ENCODE measurements around the gene OR1L1.

OR1L1 gene, protein sequence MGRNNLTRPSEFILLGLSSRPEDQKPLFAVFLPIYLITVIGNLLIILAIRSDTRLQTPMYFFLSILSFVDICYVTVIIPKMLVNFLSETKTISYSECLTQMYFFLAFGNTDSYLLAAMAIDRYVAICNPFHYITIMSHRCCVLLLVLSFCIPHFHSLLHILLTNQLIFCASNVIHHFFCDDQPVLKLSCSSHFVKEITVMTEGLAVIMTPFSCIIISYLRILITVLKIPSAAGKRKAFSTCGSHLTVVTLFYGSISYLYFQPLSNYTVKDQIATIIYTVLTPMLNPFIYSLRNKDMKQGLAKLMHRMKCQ

DNA sequence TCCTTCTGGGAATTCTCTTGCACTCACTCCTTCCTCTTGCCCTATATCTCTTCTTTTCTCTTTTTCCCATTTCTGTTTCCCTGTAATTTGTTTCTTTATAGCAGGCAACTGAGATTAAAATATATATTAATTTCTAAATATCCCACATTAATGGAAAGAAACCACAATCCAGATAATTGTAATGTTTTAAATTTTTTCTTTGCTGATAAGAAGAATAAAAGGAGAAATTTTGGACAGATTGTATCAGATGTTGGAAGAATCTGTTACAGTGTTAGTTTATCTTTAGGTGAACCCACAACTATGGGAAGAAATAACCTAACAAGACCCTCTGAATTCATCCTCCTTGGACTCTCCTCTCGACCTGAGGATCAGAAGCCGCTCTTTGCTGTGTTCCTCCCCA, at the start of gene OR1L1:
OR1L1 (plus strand) TSS at position 301 of the 400 bp plus-strand sequence; CDS start at position 301, 0 bp downstream.
- no peak for DNase-seq

DNA sequence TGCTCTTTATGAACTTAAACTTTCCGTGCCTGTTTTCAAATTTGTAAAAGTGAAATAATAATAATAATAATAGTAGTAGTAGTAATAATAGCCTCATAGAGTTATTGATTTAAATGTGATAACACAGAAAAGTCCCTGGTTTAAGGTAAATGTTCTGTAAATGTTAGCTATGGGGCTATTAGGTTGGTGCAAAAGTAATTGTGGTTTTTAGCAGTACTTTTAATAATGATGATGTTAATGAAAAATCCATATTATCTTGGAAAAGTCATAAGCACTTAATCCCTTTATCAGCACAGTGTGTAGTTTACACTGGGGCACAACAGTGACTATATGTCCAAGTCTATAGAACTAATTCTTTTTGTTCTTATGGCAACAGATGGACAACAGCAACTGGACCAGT, 47.2 kb upstream of the OR1L1 start, which contains the start of gene OR1Q1:
OR1Q1 (plus strand) TSS at position 377 of the 400 bp plus-strand sequence; CDS start at position 377, 0 bp downstream.
- no peak for DNase-seq

DNA sequence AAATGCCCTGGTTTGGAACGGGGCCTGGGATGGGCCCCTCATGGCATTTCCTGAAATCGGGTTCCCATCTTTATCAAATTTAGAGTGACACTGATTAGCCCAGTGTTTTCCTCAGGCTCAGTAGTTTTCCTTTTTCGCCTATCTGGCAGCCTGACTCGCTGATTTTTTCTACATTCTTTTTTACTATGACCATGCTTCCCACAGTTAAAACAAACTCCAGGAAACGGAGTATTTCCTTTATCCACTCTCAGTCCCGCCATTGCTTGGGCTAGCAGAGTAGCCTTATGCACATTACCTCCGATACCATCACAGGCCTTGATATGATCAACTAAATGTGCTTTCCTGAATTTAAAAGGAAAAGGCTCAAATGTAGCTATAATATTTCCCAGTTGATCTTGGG, 41.5 kb upstream of the OR1L1 start:
- DNase-seq: no peak

DNA sequence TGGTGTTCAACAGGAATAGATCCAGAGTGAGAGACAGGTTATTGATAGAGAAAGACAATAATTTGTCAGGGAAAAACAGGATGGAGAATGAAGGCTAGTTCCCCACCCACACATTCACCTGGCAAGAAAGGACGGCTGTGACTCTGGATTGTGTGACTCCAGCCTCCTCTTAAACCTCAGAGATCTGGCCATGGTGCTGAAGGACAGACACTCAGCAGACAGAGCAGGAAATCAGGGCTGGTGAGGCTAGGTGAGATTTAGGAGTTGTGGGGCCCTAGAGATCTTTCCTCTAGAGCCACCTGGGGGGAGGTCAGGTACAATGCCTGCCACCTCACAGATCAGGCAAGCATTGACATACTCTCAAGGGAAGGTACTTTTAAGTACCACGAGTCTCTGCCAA, 19.3 kb upstream of the OR1L1 start:
- DNase-seq: no peak

DNA sequence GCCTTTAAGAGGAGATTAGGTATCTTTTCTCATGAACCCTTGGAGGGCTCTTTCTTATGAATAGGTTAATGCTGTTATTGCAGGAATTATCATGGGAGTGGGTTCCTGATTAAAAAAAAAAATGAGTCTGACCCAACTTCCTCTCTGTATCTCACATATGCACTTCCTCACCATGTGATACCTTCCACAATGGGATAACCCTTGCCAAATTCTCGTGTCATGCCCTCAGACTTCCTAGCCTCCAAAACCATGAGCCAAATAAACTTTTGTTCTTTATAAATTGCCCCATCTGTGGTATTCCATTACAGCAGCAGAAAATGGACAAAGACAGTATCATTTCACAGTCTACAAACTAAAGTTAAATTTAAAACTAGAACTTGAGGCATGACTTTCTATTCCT, 5.1 kb upstream of the OR1L1 start:
- DNase-seq: no peak

DNA sequence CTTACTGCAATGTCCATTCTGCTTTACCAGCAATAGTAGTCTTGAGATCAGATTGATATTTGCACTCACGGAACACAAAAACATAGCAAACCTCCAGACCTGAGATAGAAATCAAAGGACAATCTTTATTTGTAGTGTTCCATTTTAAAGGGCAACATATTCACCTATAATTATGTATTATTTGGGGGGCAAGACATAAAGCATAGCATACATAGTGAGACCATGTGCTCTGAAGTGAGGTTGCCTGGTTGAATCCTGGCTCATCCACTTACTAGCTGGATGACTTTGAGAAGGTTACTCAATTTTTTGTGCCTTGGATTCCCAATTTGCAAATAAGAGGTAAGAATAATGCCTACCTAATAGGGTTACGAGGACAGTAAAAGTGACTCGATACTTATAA, 4.0 kb upstream of the OR1L1 start, which contains the start of gene OR1B1:
OR1B1 (minus strand) TSS at position 101 of the 400 bp plus-strand sequence.
- DNase-seq: no peak

DNA sequence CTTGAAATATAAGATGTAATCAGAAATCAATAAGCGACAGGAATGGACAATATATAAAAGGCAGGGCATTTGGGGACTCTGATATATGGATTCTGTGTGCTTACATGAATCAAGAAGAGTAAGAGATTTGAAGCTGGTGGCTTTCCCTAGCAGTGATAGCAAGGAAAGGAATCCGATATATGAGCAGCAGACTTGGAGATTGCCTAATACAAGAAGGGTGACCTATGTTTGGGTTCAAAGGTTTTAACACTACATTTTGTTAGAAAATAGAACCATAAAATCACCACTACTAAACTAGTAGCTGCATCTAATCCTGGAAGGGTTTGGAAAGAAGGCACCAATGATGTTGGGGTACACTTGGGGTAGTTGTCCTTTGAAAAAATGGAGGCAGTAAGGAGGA, 11.0 kb downstream of the OR1L1 start:
- DNase-seq: no peak

DNA sequence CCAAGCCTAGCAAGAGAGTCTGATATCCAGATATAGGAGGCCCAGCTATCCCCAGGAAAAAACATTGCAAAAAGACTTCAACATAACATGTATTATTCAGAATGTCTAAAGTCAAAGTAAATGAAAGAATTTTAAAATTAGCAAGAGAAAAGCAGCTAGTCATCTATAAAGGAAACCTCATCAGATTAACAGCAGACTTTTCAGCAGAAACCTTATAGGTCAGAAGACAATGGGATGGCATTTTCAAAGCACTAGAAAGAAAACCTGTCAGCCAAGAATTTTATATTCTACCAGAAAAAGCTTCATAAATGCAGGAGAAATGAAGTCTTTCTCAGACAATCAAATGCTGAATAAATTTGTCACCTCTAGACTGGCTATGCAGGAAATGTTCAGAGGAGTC, 23.3 kb downstream of the OR1L1 start:
- no peak for DNase-seq

DNA sequence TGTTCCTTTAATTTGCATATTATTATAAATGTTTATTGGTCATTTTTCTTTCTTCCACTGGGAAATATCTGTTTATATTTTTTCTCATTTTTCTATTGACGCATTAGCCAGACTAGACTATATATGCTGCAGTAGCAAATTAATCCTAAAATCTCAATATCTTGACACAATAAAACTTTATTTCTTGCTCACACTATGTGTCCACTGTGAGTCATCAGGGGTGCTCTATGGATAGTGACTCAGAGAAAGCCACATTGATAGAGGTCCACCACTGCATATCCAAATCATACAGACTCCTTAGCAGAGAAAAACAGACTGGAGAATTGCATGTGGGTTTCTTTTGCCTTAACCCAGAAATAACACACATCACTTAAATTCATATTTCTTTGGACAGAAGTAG, 34.2 kb downstream of the OR1L1 start:
- no peak for DNase-seq

Data from NCI-H2029 treated with DMSO at 0.1 percent for 48 hours (cell line).